ENCODE measurements around the gene PHYHD1.
"Not testable (repeated sequence)": the region's sequence is repeated elsewhere in the genome, so short reads cannot be mapped to it uniquely, and the experiment has no call there.

GRCh38 chr9:128961403-128961802, 40.6 kb downstream of the PHYHD1 start:
- TF ChIP-seq, protein P1, sequence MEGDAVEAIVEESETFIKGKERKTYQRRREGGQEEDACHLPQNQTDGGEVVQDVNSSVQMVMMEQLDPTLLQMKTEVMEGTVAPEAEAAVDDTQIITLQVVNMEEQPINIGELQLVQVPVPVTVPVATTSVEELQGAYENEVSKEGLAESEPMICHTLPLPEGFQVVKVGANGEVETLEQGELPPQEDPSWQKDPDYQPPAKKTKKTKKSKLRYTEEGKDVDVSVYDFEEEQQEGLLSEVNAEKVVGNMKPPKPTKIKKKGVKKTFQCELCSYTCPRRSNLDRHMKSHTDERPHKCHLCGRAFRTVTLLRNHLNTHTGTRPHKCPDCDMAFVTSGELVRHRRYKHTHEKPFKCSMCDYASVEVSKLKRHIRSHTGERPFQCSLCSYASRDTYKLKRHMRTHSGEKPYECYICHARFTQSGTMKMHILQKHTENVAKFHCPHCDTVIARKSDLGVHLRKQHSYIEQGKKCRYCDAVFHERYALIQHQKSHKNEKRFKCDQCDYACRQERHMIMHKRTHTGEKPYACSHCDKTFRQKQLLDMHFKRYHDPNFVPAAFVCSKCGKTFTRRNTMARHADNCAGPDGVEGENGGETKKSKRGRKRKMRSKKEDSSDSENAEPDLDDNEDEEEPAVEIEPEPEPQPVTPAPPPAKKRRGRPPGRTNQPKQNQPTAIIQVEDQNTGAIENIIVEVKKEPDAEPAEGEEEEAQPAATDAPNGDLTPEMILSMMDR (IDR thresholded peaks at IDR 0.05), result not testable (repeated sequence)
- TF ChIP-seq ZFX (IDR thresholded peaks at IDR 0.05; ENCODE audit: borderline replicate concordance), result not testable (repeated sequence)

Measured in 22Rv1 (cell line).